CD4-positive, alpha-beta T cell treated with Interleukin-4 for 1 hour (primary cell): ENCODE measurements around the gene PARP4.
"Not testable (repeated sequence)": the region's sequence is repeated elsewhere in the genome, so short reads cannot be mapped to it uniquely, and the experiment has no call there.

Source experiments
- DNase-seq, 2 donors: peaks; one replicate each; pipeline ENCODE4 v3.0.0-alpha.2; 2020 to 2022

Gene PARP4

GRCh38 chr13:24512197-24512907 is at the start of gene PARP4:
Gene PARP4, minus strand, starts transcription at chr13:24512778. Its CDS starts 9,002 bp downstream, at chr13:24503776.
- peak; percentile 64 to 66 for DNase-seq

DNA sequence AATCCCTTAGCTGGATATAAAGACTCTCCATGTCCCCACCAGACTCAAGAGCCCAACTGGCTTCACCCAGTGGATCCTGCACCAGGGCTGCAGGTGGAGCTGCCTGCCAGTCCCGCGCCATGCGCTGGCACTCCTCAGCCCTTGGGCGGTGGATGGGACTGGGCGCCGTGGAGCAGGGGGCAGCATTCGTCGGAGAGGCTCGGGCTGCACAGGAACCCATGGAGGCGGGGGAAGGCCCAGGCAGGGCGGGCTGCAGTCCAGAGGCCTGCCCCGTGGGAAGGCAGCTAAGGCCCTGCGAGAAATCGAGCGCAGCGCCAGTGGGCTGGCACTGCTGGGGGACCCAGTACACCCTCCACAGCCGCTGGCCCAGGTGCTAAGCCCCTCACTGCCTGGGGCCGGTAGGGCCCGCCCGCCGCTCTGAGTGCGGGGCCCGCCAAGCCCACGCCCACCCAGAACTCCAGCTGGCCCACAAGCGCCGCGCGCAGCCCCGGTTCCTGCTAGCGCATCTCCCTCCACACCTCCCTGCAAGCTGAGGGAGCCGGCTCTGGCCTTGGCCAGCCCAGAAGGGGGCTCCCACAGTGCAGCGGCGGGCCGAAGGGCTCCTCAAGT is 48.1 kb upstream of the PARP4 start:
- not testable (repeated sequence) for DNase-seq

DNA sequence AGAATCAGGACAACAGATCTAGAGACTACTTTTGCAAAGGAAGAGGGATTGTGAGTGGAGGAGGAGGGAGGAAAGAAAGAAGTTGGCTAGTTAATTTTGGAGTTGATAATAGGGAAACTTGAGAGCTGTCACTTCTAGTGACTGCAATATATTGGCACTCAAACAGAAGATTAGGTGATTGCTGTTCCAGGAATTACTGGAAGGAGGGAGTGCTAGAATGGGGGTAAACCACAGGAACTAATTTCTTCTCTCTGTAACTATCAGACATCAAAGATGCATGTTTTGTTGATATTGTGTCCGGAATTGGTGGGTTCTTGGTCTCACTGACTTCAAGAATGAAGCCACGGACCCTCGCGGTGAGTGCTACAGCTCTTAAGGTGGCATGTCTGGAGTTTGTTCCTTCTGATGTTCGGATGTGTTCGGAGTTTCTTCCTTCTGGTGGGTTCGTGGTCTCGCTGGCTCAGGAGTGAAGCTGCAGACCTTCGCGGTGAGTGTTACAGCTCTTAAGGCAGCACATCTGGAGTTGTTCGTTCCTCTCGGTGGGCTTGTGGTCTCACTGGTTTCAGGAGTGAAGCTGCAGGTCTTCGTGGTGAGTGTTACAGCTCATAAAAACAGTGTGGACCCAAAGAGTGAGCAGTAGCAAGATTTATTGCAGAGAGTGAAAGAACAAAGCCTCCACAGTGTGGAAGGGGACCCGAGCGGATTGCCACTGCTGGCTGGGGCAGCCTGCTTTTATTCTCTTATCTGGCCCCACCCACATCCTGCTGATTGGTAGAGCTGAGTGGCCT is 47.0 kb upstream of the PARP4 start:
- DNase-seq: not testable (repeated sequence)

GRCh38 chr13:24557081-24557480 is 44.5 kb upstream of the PARP4 start:
- no peak for DNase-seq

GRCh38 chr13:24553892-24554291 is 41.3 kb upstream of the PARP4 start:
- DNase-seq: not testable (repeated sequence)

DNA sequence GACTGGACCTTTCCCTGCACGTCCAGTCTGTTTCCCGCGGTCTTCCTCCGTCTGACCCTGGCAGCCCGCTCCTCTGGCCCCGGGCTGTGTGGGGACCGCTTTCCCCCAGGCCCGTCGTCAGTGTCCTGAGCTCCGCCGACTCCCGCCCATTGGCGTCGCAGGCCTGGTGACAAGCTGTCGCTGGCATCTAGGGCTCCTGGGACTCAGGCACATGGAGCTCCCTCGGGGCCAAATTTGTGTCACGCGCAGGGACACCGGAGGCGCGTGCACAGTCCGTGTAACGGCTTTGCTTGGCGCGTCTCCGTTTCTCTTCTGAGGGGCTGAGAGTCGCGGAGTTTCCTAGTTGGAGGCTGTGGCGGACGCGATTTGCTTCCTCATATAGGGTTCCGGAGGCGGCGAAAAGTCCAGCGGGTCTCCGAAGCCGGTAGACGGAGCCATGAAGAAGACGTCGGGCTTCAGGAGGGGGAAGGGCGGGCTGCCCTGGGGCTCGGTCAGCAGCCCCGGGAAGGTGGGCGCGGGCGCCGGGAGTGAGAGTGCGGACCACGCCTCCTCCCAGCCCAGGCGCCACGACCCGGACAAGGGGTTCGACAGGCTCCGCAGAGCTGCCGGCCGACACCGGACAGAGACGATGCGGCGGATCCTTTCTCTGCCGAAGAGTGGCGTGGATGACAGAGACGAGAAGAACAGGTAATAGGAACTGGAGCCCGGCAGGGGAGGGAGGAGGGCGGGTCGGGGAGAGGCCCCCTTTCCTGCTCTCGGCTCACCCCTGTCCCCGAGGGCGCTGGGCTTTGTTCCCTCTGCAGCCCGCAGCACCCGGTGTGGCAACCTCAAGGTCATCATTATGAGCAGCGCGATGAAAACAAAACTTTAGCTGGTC is 29.1 kb upstream of the PARP4 start:
- DNase-seq: peak in 1 of 2 donors; percentile 28

- DNase-seq: no peak
Observed at GRCh38 chr13:24541127-24541475, 28.5 kb upstream of the PARP4 start.

DNA sequence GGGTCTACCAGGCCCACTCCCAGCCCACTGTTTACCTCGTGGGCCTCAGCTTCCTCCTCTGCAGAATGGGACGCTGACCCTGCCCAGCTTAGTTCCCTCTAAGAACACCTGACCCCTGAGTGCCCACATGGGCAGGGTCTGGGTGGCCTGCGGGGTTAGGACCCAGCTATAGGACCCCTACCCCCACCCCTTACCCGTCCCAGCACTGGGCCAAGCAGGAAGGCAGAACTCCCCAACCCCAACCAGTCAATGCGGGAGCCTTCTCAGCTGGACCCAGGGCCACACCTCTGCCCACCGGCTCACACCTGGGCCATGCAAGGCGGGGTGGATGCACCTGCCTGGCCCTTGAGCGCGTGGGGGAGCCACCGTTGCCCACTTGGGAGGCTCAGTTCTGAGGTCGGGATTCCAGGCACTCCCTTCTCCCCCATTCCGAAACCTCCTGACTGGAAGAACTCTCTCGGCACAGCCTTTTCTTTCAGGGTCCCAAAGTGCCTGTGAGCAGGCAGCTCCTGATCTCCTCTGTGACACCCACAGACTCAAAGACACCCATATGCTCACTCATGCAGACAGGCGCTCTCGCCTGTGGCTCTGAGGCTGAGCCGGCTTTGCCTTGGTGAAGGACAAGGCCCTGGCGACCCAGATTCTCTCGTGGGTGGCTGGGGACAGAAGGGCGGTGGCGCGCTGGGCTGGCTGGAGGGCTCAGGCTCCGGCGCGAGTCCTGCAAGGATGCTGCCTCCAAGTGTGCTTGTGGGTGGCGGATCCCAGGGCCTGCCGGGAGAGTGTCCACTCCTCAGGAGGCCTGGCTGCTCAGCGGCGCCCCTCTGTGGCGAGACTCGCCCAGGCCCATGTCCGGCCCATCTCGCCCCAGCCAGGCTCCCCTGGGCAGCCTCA is 27.9 kb upstream of the PARP4 start:
- DNase-seq: no peak

- no peak for DNase-seq
Observed at GRCh38 chr13:24539500-24540165, 27.1 kb upstream of the PARP4 start.

DNA sequence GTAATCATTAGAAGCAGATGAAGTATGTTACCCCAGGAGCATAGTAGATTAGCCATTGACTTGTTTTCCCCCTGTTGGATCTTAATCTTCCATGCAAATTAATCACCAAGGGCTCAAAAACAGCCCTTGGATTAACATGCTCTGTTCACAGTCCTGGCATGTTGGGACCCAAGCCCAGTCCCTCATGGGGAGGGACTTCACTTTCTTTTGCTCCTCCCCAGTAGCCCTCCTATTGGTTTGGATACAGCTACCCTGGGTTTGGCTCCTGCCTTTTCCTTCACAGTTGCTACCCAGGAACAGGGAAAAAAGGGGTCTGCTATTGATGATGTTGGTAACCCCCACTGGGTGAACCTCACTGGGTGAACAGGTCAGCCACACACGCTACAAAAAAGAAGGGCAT is 16.9 kb upstream of the PARP4 start:
- no peak for DNase-seq

DNA sequence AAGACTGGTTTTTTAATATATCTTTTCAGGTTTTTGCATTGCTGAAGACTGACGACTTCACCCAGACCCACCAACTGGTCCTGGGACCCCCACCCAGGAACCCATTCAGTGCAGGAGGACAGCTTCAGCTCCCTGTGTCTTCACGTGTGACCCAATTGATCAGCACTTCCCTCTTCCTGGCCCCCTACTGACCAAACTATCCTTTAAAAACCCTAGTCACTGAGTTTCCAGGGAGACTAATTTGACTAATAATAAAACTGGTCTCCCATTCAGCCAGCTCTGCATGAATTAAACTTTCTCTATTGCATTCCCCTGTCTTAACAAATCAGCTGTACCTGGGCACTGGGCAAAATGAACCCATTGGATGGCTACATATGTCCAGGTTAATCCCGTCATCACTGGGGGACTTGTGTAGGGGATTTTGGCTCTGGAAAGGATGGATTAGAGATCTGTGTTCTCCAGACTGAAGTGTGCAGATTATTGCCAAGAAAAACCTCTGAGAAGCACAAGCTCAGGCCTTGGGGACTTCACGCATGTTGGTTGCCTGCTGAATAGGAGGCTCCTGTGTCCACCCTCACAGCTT is 16.3 kb upstream of the PARP4 start:
- no peak for DNase-seq

- no peak for DNase-seq
Observed at GRCh38 chr13:24527266-24527775, 14.7 kb upstream of the PARP4 start.

- no peak for DNase-seq
Observed at GRCh38 chr13:24520733-24521132, 8.2 kb upstream of the PARP4 start.

- no peak for DNase-seq
Observed at GRCh38 chr13:24516919-24517318, 4.3 kb upstream of the PARP4 start.

DNA sequence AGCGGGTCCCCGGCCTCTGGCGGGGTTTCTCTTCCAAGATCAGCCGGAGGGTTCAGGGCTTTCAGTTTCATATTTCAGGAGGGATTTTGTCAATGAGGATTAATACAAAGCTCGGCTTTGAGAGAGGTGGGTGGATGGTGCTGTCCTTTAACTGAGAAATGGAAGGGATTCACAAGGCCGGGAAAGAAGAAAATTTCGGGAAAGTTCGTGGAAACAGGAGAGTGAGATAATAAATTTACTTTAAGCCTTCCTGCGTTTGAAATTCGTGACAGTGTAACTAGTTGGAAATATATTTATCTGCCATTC is 283 bp upstream of the PARP4 start:
- no peak for DNase-seq

DNA sequence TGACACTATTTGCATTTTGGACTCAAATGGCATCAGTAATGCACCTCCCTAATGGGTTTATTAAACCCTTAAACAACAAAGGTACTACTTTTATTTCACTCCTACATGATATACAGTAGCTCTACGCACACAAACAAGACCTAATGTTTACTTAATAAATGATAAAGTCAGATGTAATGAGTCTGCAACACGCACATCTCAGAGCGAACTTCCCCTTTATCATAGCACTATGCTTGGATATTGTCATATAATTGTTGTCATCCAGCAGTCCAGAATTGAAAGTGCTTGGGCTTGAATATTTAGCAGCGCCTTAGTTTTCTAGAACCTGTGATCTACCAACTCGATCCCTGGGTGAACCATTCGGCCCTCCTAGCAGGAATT is 772 bp downstream of the PARP4 start:
- no peak for DNase-seq

GRCh38 chr13:24511019-24511815 is 1.4 kb downstream of the PARP4 start:
- peak; percentile 49 to 52 for DNase-seq

DNA sequence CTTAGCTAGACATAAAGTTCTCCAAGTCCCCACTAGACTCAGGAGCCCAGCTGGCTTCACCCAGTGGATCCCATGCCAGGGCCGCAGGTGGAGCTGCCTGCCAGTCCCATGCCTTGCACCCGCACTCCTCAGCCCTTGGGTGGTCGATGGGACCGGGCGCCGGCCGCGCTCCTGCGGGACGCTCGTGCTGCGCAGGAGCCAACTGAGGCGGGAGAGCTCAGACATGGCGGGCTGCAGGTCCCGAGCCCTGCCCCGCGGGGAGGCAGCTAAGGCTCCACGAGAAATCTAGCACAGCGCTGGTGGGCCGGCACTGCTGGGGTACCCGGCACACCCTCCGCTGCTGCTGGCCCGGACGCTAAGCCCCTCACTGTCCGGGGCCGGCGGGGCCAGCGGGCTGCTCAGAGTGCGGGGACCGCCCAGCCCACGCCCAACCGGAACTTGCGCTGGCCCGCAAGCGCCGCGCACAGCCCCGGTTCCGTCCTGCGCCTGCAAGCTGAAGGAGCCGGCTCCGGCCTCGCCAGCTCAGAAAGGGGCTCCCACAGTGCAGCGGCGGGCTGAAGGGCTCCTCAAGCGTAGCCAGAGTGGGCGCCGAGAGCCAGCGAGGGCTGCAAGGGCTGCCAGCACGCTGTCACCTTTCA is 5.8 kb downstream of the PARP4 start:
- no peak for DNase-seq

- DNase-seq: not testable (repeated sequence)
Observed at GRCh38 chr13:24506283-24506682, 6.3 kb downstream of the PARP4 start.

DNA sequence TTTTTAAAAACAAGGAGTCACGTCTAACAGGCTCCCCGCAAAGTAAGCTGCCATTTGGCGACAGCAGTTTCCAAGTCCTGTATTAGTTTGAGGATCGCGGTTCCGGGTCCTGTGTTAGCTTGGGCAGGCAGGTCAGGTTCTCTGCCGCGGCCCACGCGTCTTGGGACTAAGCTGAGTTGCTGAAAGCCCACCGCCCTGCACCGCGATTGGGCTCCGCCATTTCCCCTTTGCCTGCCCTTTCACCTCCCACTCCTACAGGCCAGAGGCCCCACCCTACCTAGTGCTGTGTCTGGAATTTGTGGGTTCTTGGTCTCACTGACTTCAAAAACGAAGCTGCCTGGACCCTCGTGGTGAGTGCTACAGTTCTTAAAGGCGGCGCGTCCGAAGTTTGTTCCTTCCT is 6.8 kb downstream of the PARP4 start:
- DNase-seq: no peak
